ENCODE results near the gene ARL6IP5. TPM values are rescaled to one million over a fixed set of nuclear protein-coding genes. Genes with fewer than 3 reads are reported as not detected.

ARL6IP5 gene
- total RNA-seq, 4 donors from 2014 or later, result 100 to 142 (median 110) TPM

DNA sequence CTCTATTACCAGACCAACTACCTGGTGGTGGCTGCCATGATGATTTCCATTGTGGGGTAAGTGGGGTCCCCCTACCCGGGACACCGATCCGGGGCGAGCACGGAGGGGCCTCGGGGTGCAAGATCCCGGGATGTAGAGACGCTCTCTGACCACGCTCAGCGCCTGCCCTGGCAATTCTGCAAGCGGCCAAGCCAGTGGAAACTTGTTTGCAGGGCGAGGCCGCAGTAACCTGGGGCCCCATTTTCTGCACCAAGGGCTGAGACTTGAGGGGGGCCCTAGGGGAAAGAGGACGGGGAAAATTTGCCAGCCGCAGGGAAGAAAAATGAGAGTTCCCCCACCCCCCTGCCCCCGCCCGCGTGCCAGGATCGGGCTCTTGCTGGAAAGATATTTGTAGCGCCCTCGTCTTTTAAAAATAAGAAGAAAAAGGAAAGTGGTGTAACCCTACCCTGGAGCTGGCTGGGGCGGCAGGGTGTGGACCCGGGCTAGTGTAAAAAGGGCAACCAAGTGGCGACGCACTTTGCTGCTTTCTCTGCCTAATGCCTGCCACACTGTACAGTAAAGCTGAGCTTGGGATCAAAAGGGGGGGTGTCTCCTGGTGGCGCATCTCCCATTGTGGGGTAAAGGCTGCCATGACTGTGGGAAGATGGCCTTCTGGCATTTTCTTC lies 563 bp downstream of the ARL6IP5 start:
- TF ChIP-seq POLR2A (IDR thresholded peaks at IDR 0.05; ENCODE audit: low read depth) (no peak), EP300 (IDR thresholded peaks at IDR 0.05) (no peak), POLR2AphosphoS5 (IDR thresholded peaks at IDR 0.05) (no peak)
- TF ChIP-seq, protein P1, sequence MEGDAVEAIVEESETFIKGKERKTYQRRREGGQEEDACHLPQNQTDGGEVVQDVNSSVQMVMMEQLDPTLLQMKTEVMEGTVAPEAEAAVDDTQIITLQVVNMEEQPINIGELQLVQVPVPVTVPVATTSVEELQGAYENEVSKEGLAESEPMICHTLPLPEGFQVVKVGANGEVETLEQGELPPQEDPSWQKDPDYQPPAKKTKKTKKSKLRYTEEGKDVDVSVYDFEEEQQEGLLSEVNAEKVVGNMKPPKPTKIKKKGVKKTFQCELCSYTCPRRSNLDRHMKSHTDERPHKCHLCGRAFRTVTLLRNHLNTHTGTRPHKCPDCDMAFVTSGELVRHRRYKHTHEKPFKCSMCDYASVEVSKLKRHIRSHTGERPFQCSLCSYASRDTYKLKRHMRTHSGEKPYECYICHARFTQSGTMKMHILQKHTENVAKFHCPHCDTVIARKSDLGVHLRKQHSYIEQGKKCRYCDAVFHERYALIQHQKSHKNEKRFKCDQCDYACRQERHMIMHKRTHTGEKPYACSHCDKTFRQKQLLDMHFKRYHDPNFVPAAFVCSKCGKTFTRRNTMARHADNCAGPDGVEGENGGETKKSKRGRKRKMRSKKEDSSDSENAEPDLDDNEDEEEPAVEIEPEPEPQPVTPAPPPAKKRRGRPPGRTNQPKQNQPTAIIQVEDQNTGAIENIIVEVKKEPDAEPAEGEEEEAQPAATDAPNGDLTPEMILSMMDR (IDR thresholded peaks at IDR 0.05), result no peak
- Histone ChIP-seq H3K4me1 (peaks cover 73 to 84% (median 78%) of the 10 kb centered on the region in 4 donors), H3K27me3 (no peaks in the 10 kb centered on the region), H3K36me3 (no peaks in the 10 kb centered on the region), H3K9me3 (no peaks in the 10 kb centered on the region), H3K27ac (replicated peaks in 1 of 4) (peak overlapping the region; percentile 90 to 95 (median 93)), H3K4me3 (peak overlapping the region; percentile 77 to 93 (median 86))
- WGBS, result under 1% methylated on average over 14 of the region's 26 CpGs
- intact Hi-C loops (cut with DNase I), result loop anchor here (5.0 kb wide), 1 partner anchor 33 kb away; the partner anchor contains the start of gene TMF1
- DNase-seq (ENCODE audit: extremely low spot score), result no peak

DNA sequence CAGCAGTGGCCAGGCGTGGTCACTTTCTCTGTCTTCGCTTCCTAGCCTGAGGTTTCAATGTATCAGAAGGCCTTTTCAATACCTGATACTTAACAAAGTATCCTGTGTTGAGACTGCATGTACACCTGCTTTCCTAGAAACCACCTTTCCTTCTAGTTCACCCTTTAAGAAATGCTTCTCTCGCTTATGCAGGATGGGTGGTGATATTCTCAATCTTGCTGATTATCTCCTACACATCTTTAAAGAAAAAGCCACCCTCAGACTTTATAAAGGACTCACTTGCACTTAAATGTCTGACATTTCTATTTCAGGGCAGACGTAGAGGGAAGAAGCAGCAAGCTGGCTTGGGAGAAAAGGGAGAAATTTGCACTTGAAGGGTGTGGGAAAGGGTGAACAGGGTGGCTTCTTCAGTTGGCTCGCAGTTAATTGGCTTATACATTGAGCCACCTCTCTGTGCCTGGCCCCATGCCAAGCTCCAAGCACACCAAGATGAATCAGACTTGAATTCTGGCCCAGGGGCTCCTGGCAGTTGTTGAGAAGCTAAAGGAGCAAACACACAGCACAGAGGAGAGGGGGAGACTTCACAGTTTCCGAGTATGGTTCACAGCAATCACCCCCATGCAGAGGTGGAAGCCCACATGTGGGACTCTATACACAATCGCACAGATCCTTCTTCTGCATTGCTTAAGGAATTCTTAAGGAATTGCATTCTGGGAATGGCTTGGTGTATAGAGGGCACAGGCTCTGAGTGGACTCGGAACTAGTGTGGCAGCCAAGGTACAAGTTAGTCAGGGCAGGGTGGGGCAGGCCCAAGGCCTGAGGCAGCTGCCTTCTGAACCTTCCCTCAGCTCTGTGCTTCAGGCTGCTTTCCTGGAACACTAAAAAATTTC lies 1.3 kb downstream of the ARL6IP5 start:
- H3K9me3 ChIP-seq, result no peaks in the 10 kb centered on the region
- peak overlapping the region; percentile 77 to 93 (median 86) for H3K4me3 ChIP-seq
- 2% methylated on average over 7 of the region's 8 CpGs for WGBS
- no peaks in the 10 kb centered on the region for H3K27me3 ChIP-seq
- peak overlapping the region; percentile 90 to 95 (median 93) for H3K27ac ChIP-seq (replicated peaks in 1 of 4)
- TF ChIP-seq POLR2A (IDR thresholded peaks at IDR 0.05; ENCODE audit: low read depth), result peak; percentile 27
- TF ChIP-seq POLR2AphosphoS5 (IDR thresholded peaks at IDR 0.05), result peak; percentile 57 to 83
- TF ChIP-seq, protein P1 (IDR thresholded peaks at IDR 0.05), result no peak
- intact Hi-C loops (cut with DNase I), result loop anchor here (5.0 kb wide), 1 partner anchor 34 kb away; the partner anchor contains the start of gene TMF1
- H3K36me3 ChIP-seq, result peaks cover 0 to 7% (median 0%) of the 10 kb centered on the region in 4 donors
- peak; percentile 97 for DNase-seq (ENCODE audit: extremely low spot score)
- peaks cover 76 to 86% (median 81%) of the 10 kb centered on the region in 4 donors for H3K4me1 ChIP-seq

DNA sequence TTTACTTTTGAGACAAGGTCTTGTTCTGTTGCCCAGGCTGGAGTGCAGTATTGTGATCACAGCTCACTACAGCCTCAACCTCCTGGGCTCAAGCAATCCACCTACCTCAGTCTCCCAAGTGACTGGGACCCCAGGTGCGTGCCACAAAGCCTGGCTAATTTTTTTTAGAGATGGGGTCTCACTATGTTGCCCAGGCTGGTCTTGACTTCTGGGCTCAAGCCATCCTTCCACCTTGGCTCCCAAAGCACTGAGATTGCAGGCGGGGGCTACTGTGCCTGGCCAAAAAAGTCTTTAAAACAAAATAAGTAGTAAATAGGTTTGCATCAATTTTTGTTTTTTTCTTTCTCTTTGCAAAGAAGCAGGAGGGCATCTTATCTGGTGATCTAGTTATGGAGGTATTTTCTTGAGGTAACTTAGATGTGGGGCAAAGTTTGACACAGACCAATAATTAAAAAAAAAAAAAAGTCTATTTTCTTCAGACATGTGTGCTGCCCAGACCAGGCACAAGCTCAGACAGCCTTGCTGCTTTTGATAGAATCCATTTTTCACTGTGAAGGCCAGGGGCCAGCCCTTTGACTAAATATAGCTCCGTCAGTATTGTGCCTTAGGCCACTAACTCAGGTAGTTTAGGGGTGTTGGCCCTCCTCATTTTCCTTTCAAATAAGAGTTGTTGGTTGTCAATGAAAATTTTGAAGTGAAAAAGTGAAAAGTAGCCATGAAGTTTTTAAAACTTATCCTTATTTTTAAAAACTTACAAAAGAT lies 2.5 kb downstream of the ARL6IP5 start:
- intact Hi-C loops (cut with DNase I), result loop anchor here (5.0 kb wide), 1 partner anchor 35 kb away; the partner anchor contains the start of gene TMF1
- TF ChIP-seq POLR2A (IDR thresholded peaks at IDR 0.05; ENCODE audit: low read depth), result no peak
- peaks cover 80 to 92% (median 88%) of the 10 kb centered on the region in 4 donors for H3K4me1 ChIP-seq
- H3K4me3 ChIP-seq, result peak overlapping the region; percentile 77 to 93 (median 86)
- no peaks in the 10 kb centered on the region for H3K27me3 ChIP-seq
- H3K27ac ChIP-seq (replicated peaks in 1 of 4), result peak overlapping the region; percentile 90 to 95 (median 93)
- no peak for DNase-seq (ENCODE audit: extremely low spot score)
- 65% methylated on average over 3 of the region's 3 CpGs for WGBS
- H3K36me3 ChIP-seq, result peaks cover 0 to 8% (median 0%) of the 10 kb centered on the region in 4 donors
- H3K9me3 ChIP-seq, result no peaks in the 10 kb centered on the region

DNA sequence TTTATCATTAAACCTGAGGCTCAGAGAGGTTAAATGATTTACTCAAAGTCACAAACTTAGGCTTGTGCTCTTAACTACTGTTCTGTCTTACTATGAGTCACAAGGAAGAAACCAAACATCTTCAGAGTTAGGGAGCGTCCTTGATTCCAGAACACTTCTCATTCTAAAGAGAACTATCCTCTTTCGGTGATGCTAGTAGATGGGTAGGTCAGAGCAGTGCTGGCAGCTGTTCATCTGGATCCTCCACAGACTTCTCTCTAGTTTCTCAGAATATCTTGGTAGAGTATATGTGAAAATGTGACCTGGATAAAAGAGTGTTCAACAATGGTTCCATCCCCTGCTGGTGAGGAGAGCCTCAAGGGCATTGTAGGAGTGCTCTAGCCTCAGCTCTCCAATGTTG lies 3.3 kb downstream of the ARL6IP5 start:
- Histone ChIP-seq H3K27ac (replicated peaks in 1 of 4) (peak overlapping the region; percentile 90 to 95 (median 93)), H3K4me1 (peaks cover 80 to 92% (median 88%) of the 10 kb centered on the region in 4 donors), H3K9me3 (no peaks in the 10 kb centered on the region), H3K4me3 (peak overlapping the region in 3 of 4 donors; percentile 77 to 93 (median 86)), H3K27me3 (no peaks in the 10 kb centered on the region), H3K36me3 (peaks cover 0 to 8% (median 0%) of the 10 kb centered on the region in 4 donors)
- TF ChIP-seq POLR2AphosphoS5 (IDR thresholded peaks at IDR 0.05) (no peak), EP300 (IDR thresholded peaks at IDR 0.05) (no peak), POLR2A (IDR thresholded peaks at IDR 0.05; ENCODE audit: low read depth) (no peak)
- TF ChIP-seq, protein P1 (IDR thresholded peaks at IDR 0.05), result no peak
- intact Hi-C loops (cut with DNase I), result loop anchor here (5.0 kb wide), 1 partner anchor 36 kb away; the partner anchor contains the start of gene TMF1
- DNase-seq (ENCODE audit: extremely low spot score), result no peak
- 20% methylated on average over 2 of the region's 2 CpGs for WGBS

Measured in esophagus muscularis mucosa (tissue), 4 donors.